LNCaP clone FGC (cell line): Measurements from ENCODE around the gene KCNK10.

Experiments used
- DNase-seq: peaks from one replicate; pipeline ENCODE4 v3.0.0-alpha.2; 2011; ENCODE audit warnings: low read depth
- H3K4me3 ChIP-seq: 2 replicates; pipeline ENCODE4 v1.5.1; 2011; ENCODE audit warnings: mild to moderate bottlenecking, low read depth, low read length, control low read depth
- TF ChIP-seq, protein P1 (sequence below): IDR thresholded peaks from 2 replicates; pipeline ENCODE4 v1.5.1; 2012; ENCODE audit warnings: mild to moderate bottlenecking; ENCODE audit not compliant: control insufficient read depth, insufficient read depth; ENCODE audit errors: extremely low read depth

The KCNK10 gene

DNA sequence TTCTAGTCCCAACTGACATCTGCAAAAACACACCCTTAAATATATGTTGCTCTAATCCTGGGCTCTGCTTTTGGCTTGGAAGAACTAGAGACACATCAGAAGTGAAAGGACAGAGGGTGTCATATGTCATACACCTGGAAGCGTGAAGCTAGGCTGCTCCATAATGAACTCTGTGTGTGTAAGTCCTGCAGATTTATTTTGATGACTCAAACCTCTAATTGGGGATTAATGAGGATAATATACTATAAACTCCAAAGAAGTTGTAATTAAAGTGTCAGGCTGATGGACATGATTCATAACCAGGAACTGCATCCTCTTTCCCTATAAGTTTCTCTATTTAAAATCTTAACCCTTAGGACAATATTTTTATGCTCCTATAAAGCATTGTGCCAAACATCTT is 4.4 kb upstream of the KCNK10 start:
- no peak overlapping the region for H3K4me3 ChIP-seq
- TF ChIP-seq, protein P1, sequence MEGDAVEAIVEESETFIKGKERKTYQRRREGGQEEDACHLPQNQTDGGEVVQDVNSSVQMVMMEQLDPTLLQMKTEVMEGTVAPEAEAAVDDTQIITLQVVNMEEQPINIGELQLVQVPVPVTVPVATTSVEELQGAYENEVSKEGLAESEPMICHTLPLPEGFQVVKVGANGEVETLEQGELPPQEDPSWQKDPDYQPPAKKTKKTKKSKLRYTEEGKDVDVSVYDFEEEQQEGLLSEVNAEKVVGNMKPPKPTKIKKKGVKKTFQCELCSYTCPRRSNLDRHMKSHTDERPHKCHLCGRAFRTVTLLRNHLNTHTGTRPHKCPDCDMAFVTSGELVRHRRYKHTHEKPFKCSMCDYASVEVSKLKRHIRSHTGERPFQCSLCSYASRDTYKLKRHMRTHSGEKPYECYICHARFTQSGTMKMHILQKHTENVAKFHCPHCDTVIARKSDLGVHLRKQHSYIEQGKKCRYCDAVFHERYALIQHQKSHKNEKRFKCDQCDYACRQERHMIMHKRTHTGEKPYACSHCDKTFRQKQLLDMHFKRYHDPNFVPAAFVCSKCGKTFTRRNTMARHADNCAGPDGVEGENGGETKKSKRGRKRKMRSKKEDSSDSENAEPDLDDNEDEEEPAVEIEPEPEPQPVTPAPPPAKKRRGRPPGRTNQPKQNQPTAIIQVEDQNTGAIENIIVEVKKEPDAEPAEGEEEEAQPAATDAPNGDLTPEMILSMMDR, result no peak
- no peak for DNase-seq

DNA sequence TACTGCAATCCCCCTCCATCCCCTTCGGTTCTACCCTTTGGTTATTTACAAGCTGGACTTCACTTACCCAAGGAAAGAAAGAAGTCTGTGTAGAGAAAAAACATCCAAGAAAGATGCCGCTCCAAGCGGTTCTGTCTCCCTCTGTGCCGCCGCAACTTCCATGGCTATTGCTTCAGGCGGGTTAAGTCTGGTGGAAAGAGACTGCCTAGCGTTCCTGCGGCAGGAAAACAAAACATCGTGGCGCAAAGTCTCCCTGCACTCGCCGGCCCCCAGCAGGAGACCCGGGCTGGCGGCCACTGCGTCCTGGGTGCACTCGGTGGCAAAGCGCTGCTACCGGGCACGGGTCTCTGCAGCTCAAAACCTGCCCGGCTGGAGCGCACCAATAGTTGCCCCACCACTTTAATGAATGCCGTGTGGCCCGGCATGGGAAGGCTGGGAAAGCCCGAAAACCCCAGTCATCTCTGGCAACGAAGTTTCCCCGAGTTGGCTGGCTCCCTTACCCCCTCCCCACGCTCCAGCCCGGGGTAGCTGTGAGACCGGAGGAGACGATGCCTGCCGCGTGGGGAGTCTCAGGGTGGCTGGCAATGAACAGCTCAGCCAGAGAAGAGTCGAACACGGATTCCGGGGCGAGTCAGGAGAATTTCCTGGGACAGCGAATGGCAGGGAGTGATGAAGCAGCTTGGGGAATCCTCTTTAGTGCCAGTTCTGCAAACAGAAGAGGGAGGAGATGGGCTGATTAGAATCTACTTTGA is 3.5 kb upstream of the KCNK10 start:
- TF ChIP-seq, protein P1, result no peak
- no peak overlapping the region for H3K4me3 ChIP-seq
- no peak for DNase-seq

DNA sequence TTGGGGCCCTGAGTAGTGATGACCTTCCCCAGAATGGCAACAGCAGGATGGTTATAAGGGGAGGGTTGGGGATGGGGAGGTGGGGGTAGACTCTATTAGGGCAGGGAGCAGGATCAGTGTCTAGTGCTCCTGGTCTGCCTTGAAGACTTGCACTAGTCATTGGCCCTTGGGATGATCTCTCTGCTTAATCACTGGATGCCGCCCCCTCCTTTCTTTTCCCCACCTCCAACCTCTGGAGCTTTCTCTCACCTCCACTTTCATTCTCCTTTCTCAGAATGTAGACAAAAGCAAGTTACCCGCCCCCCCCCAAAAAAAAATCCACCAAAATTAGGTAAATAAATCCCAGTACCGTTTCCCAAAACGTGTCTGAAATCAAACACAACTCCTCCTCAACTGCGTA is 2.8 kb upstream of the KCNK10 start:
- no peak overlapping the region for H3K4me3 ChIP-seq
- TF ChIP-seq, protein P1, result no peak
- no peak for DNase-seq

GRCh38 chr14:88324930-88325329 is 1.9 kb upstream of the KCNK10 start:
- no peak for DNase-seq
- TF ChIP-seq, protein P1, result no peak
- H3K4me3 ChIP-seq, result no peak overlapping the region

DNA sequence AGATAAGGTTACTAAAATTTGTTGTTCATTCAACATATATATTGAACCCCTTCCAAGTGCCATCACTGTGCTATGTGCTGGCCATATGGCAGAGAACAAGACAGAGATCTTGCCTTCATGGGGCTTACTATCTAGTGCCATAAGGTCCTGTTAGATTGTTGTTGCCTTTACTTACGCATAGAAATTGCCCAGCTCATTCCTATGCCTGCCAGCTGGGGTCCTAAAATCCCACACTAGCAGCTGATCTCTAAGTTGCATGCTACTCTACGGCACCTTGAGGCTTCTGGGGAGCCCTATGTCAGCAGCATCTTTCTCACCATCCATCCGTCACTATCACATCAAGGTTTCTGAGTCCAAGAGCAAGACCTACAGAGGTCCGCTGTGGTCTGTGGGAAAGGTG is 1.4 kb upstream of the KCNK10 start:
- TF ChIP-seq, protein P1, result no peak
- H3K4me3 ChIP-seq, result no peak overlapping the region
- no peak for DNase-seq

DNA sequence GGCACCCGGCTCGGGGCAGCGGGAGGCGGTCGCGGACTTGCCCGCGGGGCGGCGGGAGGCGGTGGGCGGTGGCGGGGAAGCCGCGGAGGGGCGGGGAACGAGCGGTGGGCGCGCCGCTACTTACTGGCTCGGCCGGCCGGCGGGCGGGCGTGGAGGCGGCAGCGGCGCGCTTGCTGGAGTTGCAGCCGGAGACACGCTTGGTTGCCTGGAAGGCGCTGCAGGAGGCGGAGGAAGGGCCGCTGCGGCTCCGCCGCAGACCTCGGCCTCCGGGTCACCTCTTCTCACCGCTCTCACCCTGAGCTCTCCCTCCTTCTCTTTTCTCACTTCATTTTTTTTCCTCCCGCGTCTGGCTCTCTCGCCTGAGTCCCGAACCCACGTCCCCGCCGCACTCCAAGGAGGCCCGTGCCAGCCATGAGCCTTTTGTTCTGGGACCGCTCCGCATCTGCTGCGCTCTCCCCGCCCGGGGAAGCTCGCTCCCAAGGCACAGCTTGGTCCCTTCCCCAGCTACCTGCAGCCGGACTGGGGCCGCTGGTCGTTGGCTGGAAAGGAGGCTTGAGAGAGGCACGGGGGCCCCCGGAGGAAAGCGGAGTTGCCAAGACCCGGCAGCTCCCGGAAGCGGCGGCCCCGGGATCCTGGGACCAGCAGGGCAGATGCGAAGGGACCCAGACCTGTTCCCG is 592 bp upstream of the KCNK10 start:
- TF ChIP-seq, protein P1, result no peak
- DNase-seq, result no peak
- no peak overlapping the region for H3K4me3 ChIP-seq

DNA sequence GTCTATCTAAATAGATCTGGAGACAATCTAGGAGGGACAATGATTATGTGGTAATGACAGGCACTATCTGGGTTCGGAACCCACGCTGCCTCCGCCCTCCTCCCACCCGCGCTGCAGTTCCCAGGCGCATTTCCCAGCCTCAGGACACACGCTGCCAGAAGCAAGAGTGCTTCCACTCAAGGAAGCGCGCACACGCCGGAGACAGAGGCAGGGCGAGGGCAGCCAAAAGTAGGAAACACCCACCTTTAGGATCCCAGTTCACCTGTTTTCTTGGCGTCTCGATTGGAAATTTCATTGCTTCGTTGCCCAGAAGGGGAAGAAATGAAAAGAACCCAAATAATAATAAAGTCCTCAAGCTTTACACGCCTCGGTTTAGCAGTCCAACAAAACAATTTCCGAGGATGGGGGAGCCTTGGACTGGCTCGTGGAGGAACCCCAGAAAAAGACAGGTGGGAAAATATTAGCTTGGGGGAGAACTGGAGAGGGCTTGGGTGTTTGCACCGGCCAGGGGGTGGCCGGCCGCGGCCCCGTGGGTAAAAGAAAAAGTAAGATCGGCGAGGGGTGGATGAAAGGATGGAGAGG is 474 bp downstream of the KCNK10 start:
- TF ChIP-seq, protein P1, result no peak
- H3K4me3 ChIP-seq, result no peak overlapping the region

More for the DNA sequence above, 474 bp downstream of the KCNK10 start:
- DNase-seq, result no peak
